Measurements from ENCODE around the gene CCDC178. TPM values are rescaled to one million over a fixed set of nuclear protein-coding genes. Genes with fewer than 3 reads are reported as not detected.
"Not testable (repeated sequence)": the region's sequence is repeated elsewhere in the genome, so short reads cannot be mapped to it uniquely, and the experiment has no call there.

CCDC178 gene
- total RNA-seq, 2 donors from 2014 or later, result 1.6 TPM; not detected in 1

DNA sequence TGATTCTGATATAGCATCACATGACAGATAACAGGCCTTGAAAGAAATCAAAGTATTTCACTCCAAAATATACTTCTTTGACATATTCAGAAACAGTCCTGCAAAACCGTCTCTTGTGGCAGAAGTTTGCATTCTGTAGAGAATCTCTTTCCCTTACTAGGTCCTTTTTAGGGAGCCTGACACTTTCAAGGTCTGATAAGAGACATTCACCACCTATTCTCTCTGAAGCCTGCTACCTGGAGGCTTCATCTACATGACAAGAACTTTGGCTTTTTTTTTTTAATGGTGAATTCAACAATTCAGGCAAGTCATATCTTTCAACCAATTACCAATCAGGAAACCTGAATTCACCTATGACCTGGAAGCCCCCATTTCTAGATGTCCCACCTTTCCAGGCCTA lies 83.8 kb downstream of the CCDC178 start:
- H3K27me3 ChIP-seq (replicated peaks; ENCODE audit: insufficient read depth), result no peaks in the 10 kb centered on the region
- TF ChIP-seq, protein P1, sequence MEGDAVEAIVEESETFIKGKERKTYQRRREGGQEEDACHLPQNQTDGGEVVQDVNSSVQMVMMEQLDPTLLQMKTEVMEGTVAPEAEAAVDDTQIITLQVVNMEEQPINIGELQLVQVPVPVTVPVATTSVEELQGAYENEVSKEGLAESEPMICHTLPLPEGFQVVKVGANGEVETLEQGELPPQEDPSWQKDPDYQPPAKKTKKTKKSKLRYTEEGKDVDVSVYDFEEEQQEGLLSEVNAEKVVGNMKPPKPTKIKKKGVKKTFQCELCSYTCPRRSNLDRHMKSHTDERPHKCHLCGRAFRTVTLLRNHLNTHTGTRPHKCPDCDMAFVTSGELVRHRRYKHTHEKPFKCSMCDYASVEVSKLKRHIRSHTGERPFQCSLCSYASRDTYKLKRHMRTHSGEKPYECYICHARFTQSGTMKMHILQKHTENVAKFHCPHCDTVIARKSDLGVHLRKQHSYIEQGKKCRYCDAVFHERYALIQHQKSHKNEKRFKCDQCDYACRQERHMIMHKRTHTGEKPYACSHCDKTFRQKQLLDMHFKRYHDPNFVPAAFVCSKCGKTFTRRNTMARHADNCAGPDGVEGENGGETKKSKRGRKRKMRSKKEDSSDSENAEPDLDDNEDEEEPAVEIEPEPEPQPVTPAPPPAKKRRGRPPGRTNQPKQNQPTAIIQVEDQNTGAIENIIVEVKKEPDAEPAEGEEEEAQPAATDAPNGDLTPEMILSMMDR (IDR thresholded peaks at IDR 0.05), result no peak
- no peak for ATAC-seq (ENCODE audit: insufficient number of reproducible peaks, low FRiP score, low read depth)

DNA sequence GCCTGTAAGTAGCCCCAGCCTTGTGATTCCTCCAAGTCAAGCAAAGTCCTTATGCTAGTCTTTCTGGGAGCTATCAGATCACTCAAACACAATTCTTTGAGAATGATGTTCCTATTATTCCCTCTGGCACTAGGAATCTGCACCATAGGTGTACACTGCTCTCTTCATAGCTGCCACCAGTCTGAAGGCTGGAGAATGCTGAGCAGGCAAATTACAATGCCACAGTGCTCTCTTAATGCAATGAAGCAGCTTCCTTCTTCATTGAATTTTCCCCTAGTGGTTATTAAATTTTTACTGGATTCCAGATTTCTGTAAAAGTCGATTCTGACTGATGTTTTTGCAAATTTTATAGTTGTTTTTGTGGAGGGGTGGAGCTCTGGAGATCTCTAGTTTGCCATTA lies 84.8 kb downstream of the CCDC178 start:
- ATAC-seq (ENCODE audit: insufficient number of reproducible peaks, low FRiP score, low read depth), result no peak
- DNase-seq (ENCODE audit: low spot score), result no peak
- TF ChIP-seq, protein P1 (IDR thresholded peaks at IDR 0.05), result no peak
- Histone ChIP-seq H3K27ac (no peak overlapping the region), H3K9me3 (no peaks in the 10 kb centered on the region), H3K27me3 (replicated peaks; ENCODE audit: insufficient read depth) (no peaks in the 10 kb centered on the region), H3K36me3 (no peaks in the 10 kb centered on the region), H3K4me1 (ENCODE audit: control insufficient read depth in 1 of 2, low read depth in 2 of 2) (no peaks in the 10 kb centered on the region), H3K4me3 (no peak overlapping the region)

More for the DNA sequence above, 83.8 kb downstream of the CCDC178 start:
- Histone ChIP-seq H3K27ac (no peak overlapping the region), H3K4me1 (ENCODE audit: control insufficient read depth in 1 of 2, low read depth in 2 of 2) (no peaks in the 10 kb centered on the region), H3K9me3 (no peaks in the 10 kb centered on the region), H3K4me3 (no peak overlapping the region), H3K36me3 (no peaks in the 10 kb centered on the region)
- no peak for DNase-seq (ENCODE audit: low spot score)

DNA sequence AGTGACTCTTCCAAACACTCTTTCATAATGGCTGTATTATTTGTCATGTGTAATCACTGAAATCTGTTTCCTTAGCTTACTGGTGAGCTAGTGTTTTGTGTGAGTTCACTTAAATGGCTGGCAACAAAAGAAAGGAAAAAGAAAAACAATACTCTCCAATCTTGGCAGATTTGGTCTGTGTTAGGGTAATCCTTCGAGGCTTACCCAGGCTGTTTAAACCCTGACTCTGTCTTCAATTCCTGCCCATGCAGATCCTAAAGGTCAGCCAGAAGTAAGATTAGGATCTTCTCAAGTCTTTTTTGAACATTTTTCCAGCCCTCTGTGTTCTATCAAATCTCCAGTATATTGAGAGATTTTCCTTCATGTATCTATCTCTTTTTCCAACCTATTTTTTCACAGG lies 85.3 kb downstream of the CCDC178 start:
- no peak for ATAC-seq (ENCODE audit: insufficient number of reproducible peaks, low FRiP score, low read depth)
- TF ChIP-seq, protein P1 (IDR thresholded peaks at IDR 0.05), result no peak
- H3K4me1 ChIP-seq (ENCODE audit: control insufficient read depth in 1 of 2, low read depth in 2 of 2), result no peaks in the 10 kb centered on the region
- H3K36me3 ChIP-seq, result no peaks in the 10 kb centered on the region
- H3K9me3 ChIP-seq, result no peaks in the 10 kb centered on the region
- H3K27me3 ChIP-seq (replicated peaks; ENCODE audit: insufficient read depth), result no peaks in the 10 kb centered on the region
- DNase-seq (ENCODE audit: low spot score), result no peak
- H3K27ac ChIP-seq, result no peak overlapping the region
- H3K4me3 ChIP-seq, result no peak overlapping the region

DNA sequence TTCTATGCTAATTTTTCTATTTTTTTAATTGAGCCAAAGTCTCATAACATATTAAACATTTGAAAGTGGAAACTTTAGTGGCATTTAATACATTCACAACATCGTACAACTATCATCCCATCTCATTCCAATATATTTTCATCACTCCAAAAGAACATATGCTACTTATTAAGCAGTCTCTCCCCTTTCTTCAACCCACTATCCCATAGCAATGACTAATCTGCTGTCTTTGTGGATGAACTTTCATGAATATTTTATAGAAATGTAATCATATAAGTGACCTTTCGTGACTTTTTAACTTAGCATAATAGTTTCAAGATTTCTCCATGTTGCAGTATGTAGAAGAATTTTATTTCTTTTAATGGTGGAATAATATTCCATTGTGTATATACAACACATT lies 90.3 kb downstream of the CCDC178 start:
- TF ChIP-seq, protein P1 (IDR thresholded peaks at IDR 0.05), result no peak
- Histone ChIP-seq H3K36me3 (no peaks in the 10 kb centered on the region), H3K4me3 (no peak overlapping the region), H3K27ac (no peak overlapping the region), H3K9me3 (no peaks in the 10 kb centered on the region), H3K4me1 (ENCODE audit: control insufficient read depth in 1 of 2, low read depth in 2 of 2) (no peaks in the 10 kb centered on the region), H3K27me3 (replicated peaks; ENCODE audit: insufficient read depth) (no peaks in the 10 kb centered on the region)
- no peak for ATAC-seq (ENCODE audit: insufficient number of reproducible peaks, low FRiP score, low read depth)
- DNase-seq (ENCODE audit: low spot score), result no peak

DNA sequence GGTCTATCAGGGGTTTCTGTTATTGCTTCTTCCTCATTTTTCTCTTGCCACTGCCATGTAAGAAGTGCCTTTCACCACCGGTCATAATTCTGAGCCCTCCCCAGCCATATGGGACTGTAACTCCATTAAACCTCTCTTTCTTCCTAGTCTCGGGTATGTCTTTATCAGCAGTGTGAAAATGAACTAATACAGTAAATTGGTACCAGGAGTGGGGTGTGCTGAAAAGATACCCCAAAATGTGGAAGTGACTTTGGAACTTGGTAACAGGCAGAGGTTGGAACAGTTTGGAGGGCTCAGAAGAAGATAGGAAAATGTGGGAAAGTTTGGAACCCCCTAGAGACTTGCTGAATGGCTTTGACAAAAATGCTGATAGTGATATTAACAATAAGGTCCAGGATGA lies 100.8 kb downstream of the CCDC178 start:
- not testable (repeated sequence) for H3K36me3 ChIP-seq; H3K9me3 ChIP-seq; H3K27ac ChIP-seq; DNase-seq (ENCODE audit: low spot score); H3K27me3 ChIP-seq (replicated peaks; ENCODE audit: insufficient read depth); H3K4me1 ChIP-seq (ENCODE audit: control insufficient read depth in 1 of 2, low read depth in 2 of 2); ATAC-seq (ENCODE audit: insufficient number of reproducible peaks, low FRiP score, low read depth); H3K4me3 ChIP-seq

DNA sequence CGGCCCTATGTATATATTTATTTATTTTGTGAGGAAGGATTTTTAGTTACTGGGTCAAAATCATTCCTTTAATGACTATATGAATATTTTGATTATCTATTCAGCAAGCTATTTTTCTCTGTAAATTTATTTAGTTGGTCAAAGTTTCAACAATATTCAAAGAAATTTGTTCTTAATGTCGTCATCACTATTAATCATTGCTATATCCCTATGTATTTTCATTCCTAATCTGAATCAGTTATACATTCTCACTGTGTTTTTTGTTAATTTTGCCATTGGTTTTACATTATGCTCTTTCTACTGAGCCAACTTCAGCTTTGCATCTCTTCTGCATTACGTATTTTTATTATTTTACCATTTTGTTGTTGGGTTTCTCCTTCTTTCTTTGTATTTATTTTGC lies 105.7 kb downstream of the CCDC178 start:
- Histone ChIP-seq H3K27ac (no peak overlapping the region), H3K4me1 (ENCODE audit: control insufficient read depth in 1 of 2, low read depth in 2 of 2) (no peaks in the 10 kb centered on the region), H3K9me3 (no peaks in the 10 kb centered on the region), H3K27me3 (replicated peaks; ENCODE audit: insufficient read depth) (no peaks in the 10 kb centered on the region), H3K4me3 (no peak overlapping the region), H3K36me3 (no peaks in the 10 kb centered on the region)
- DNase-seq (ENCODE audit: low spot score), result no peak
- no peak for ATAC-seq (ENCODE audit: insufficient number of reproducible peaks, low FRiP score, low read depth)
- TF ChIP-seq, protein P1 (IDR thresholded peaks at IDR 0.05), result no peak
